ENCODE results near the gene H1-8.
"Not testable (repeated sequence)": the region's sequence is repeated elsewhere in the genome, so short reads cannot be mapped to it uniquely, and the experiment has no call there.

H1-8 gene

GRCh38 chr3:129515108-129515820, 27.7 kb upstream of the H1-8 start:
- DNase-seq, result not testable (repeated sequence)

GRCh38 chr3:129515821-129516432, 27.0 kb upstream of the H1-8 start:
- DNase-seq, result not testable (repeated sequence)

- no peak for DNase-seq
Measured at GRCh38 chr3:129517516-129517915, 25.5 kb upstream of the H1-8 start.

- DNase-seq, result no peak
Measured at GRCh38 chr3:129518038-129518561, 24.9 kb upstream of the H1-8 start.

- no peak for DNase-seq
Measured at GRCh38 chr3:129518581-129518980, 24.4 kb upstream of the H1-8 start.

- no peak for DNase-seq
Measured at GRCh38 chr3:129519449-129519848, 23.5 kb upstream of the H1-8 start.

GRCh38 chr3:129519896-129520715, 22.9 kb upstream of the H1-8 start:
- no peak for DNase-seq

- no peak for DNase-seq
Measured at GRCh38 chr3:129520960-129521359, 22.0 kb upstream of the H1-8 start.

- no peak for DNase-seq
Measured at GRCh38 chr3:129521611-129522010, 21.4 kb upstream of the H1-8 start.

GRCh38 chr3:129522953-129523352, 20.0 kb upstream of the H1-8 start:
- DNase-seq, result no peak

- no peak for DNase-seq
Measured at GRCh38 chr3:129524081-129524480, 18.9 kb upstream of the H1-8 start.

GRCh38 chr3:129525341-129525968, 17.5 kb upstream of the H1-8 start:
- no peak for DNase-seq

GRCh38 chr3:129526121-129526900, 16.7 kb upstream of the H1-8 start:
- no peak for DNase-seq

GRCh38 chr3:129527262-129527661, 15.7 kb upstream of the H1-8 start:
- no peak for DNase-seq

GRCh38 chr3:129528589-129529100, 14.3 kb upstream of the H1-8 start, which contains the start of gene RHO:
TSS of gene RHO (plus strand) at chr3:129528639. CDS start at chr3:129528734, 95 bp downstream.
- no peak for DNase-seq

- no peak for DNase-seq
Measured at GRCh38 chr3:129529436-129530210, 13.4 kb upstream of the H1-8 start.

GRCh38 chr3:129530251-129530791, 12.7 kb upstream of the H1-8 start:
- DNase-seq, result no peak

GRCh38 chr3:129530821-129531220, 12.2 kb upstream of the H1-8 start:
- no peak for DNase-seq

GRCh38 chr3:129531699-129532098, 11.3 kb upstream of the H1-8 start:
- no peak for DNase-seq

GRCh38 chr3:129532261-129532660, 10.7 kb upstream of the H1-8 start:
- no peak for DNase-seq

- DNase-seq, result no peak
Measured at GRCh38 chr3:129533406-129533805, 9.6 kb upstream of the H1-8 start.

All from activated naive CD4-positive, alpha-beta T cell treated with anti-CD3 and anti-CD28 coated beads, Interleukin-2, amount 50 U/mL, for 16 hours (primary cell).